GM18502 (cell line): Measurements from ENCODE around the gene GBGT1.
A peak's percentile ranks its signal among the peaks of the same experiment; 100 is the strongest.

Experiments used
- ATAC-seq: cut with Tn5 transposase; IDR thresholded peaks from one replicate; pipeline ENCODE4 v1.9.1; 2021; ENCODE audit warnings: mild to moderate bottlenecking; ENCODE audit not compliant: unreplicated experiment, poor library complexity

The GBGT1 gene

GRCh38 chr9:133144904-133145851, 18.5 kb downstream of the GBGT1 start:
- ATAC-seq: no peak

- peak; percentile 46 for ATAC-seq
These were observed 19.4 kb downstream of the GBGT1 start for GRCh38 chr9:133144142-133144903.

- no peak for ATAC-seq
These were observed 20.0 kb downstream of the GBGT1 start for GRCh38 chr9:133143639-133144141.

GRCh38 chr9:133142684-133143622, 20.8 kb downstream of the GBGT1 start:
- ATAC-seq: no peak

- no peak for ATAC-seq
These were observed 21.7 kb downstream of the GBGT1 start for GRCh38 chr9:133141833-133142595.

- ATAC-seq: no peak
These were observed 23.1 kb downstream of the GBGT1 start for GRCh38 chr9:133140606-133141005.

- ATAC-seq: no peak
These were observed 23.6 kb downstream of the GBGT1 start for GRCh38 chr9:133140174-133140505.

GRCh38 chr9:133139246-133140173, 24.2 kb downstream of the GBGT1 start:
- no peak for ATAC-seq

GRCh38 chr9:133137451-133138231, 26.1 kb downstream of the GBGT1 start:
- ATAC-seq: no peak

- no peak for ATAC-seq
These were observed 28.5 kb downstream of the GBGT1 start for GRCh38 chr9:133135146-133135745.

GRCh38 chr9:133134388-133135145, 29.1 kb downstream of the GBGT1 start:
- no peak for ATAC-seq

GRCh38 chr9:133133681-133134387, 29.9 kb downstream of the GBGT1 start:
- ATAC-seq: peak; percentile 86

GRCh38 chr9:133132174-133132573, 31.5 kb downstream of the GBGT1 start:
- no peak for ATAC-seq

- ATAC-seq: no peak
These were observed 32.2 kb downstream of the GBGT1 start for GRCh38 chr9:133131506-133131905.

- no peak for ATAC-seq
These were observed 32.9 kb downstream of the GBGT1 start for GRCh38 chr9:133130685-133131244.
